Keratinocyte (primary cell): ENCODE measurements around the gene FLNB.

Experiments
- EZH2 ChIP-seq: IDR thresholded peaks from one replicate; pipeline ENCODE4 v1.6.1; 2012; ENCODE audit warnings: inconsistent platforms, mild to moderate bottlenecking, low read length, moderate library complexity
- TF ChIP-seq, protein P1 (sequence below), 3 experiments: IDR thresholded peaks in 1 of 3; conservative IDR thresholded peaks in 1 of 3; optimal IDR thresholded peaks in 1 of 3; 2 replicates in 2 of 3; 3 replicates in 1 of 3; pipeline versions ENCODE3 to v1.5.1; 2011; ENCODE audit warnings: low read length in 3 of 3, mild to moderate bottlenecking in 3 of 3, moderate library complexity in 2 of 3, control low read depth in 1 of 3, inconsistent platforms in 1 of 3; ENCODE audit not compliant: insufficient read depth in 2 of 3; ENCODE audit errors: extremely low read depth in 1 of 3

DNA sequence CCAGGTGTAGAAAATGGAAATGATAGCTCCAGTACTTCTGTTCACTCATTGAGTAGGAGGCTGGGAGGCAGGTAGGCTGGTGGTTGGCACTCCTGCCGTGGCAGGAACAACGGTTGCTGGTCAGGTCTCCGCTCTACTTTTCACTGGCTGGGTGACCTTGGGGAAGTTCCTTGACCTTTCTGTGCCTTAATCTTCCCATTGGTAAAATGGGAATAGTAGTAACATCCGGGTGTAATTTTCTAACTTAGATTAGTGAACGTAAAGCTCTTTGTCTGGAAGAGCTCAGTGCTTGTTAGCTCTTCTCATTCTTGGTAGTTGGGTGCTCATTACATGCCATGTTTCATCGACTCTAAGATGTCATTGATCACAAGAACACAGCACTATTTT, 45.8 kb upstream of the FLNB start:
- TF ChIP-seq, protein P1, sequence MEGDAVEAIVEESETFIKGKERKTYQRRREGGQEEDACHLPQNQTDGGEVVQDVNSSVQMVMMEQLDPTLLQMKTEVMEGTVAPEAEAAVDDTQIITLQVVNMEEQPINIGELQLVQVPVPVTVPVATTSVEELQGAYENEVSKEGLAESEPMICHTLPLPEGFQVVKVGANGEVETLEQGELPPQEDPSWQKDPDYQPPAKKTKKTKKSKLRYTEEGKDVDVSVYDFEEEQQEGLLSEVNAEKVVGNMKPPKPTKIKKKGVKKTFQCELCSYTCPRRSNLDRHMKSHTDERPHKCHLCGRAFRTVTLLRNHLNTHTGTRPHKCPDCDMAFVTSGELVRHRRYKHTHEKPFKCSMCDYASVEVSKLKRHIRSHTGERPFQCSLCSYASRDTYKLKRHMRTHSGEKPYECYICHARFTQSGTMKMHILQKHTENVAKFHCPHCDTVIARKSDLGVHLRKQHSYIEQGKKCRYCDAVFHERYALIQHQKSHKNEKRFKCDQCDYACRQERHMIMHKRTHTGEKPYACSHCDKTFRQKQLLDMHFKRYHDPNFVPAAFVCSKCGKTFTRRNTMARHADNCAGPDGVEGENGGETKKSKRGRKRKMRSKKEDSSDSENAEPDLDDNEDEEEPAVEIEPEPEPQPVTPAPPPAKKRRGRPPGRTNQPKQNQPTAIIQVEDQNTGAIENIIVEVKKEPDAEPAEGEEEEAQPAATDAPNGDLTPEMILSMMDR (optimal IDR thresholded peaks at IDR 0.05 in 1 of 3, IDR thresholded peaks at IDR 0.05 in 1 of 3, conservative IDR thresholded peaks at IDR 0.05 in 1 of 3; ENCODE audit: extremely low read depth in 1 of 3, insufficient read depth in 2 of 3, low read length in 3 of 3), result no peak
- TF ChIP-seq EZH2, result no peak
